ENCODE data around the gene NFIX. TPM values are rescaled to one million over a fixed set of nuclear protein-coding genes. Genes with fewer than 3 reads are reported as not detected.
A peak's percentile ranks its signal among the peaks of the same experiment; 100 is the strongest.

NFIX gene
- total and polyA plus RNA-seq, 2 donors (not counting 3 experiments of a cell fraction or from before 2014, with no cell fraction given) = 9.8 to 37.7 TPM

DNA sequence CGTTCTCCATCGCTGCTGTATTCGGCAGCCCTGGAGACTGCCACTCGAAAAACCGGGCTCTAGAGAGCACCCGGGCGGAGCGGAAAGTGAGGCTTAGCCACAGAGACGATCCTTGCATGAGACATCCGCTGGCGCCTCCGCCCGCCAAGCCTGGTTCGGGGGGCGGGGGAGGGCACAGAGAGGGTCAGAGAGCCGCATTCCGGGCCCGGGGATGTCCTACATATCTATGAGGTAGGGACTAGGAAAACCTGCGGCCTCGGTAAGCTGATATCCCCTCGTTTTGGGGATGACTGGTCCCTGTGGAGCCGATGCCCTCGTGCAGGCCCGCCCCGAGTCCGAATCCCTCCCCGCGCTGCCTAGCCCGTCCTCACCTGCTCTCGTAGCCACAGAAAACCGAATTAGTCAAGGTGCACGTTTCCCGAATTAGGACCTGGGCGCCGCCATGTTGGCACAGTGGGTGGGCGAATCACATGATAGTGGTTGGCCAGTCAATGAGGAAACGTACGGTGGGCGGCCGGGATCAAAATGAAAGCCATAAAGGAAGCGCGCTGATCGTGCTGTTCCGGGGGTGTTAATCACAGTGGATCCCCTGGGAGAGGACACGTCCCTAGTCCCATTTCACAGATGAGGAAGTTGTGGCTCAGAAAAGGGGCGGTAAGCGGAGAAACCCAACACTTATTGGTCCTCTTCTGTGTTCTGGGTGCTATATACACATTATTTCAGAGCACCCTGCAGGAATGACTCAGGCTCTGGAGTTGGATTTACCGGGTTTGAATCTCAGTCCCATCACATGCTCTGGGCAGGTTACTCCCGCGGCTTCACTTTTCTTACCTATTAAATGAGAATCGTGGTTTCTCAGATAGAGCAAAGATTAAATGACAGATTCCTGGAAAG lies 121.3 kb downstream of the NFIX start, which contains the start of gene TRMT1:
Gene TRMT1 (minus strand): TSS at position 459 of the 894 bp plus-strand sequence. CDS start 341 bp downstream, at position 118.
- Histone ChIP-seq H3K27me3 (ENCODE audit: control insufficient read depth in 2 of 2, insufficient read depth in 2 of 2, low read length in 2 of 2) (no peaks in the 10 kb centered on the region), H3K4me2 (ENCODE audit: insufficient read depth, low read length) (peak within 1 kb of the TSS; percentile 90), H2AFZ (ENCODE audit: low read depth, low read length) (peak within 1 kb of the TSS; percentile 48), H3K36me3 (ENCODE audit: control insufficient read depth in 2 of 2, extremely low read depth in 1 of 2, insufficient read depth in 2 of 2, low read length in 2 of 2) (peaks cover 0 to 7% of the 10 kb centered on the region in 2 experiments), H3K9ac (replicated peaks; ENCODE audit: extremely low read depth, insufficient read depth, low read length) (peak within 1 kb of the TSS; percentile 80), H3K27ac (ENCODE audit: insufficient read depth, low read depth, low read length) (peak within 1 kb of the TSS; percentile 60), H3K4me3 (replicated peaks in 1 of 3; ENCODE audit: insufficient read depth in 1 of 3, low read depth in 1 of 3, low read length in 3 of 3) (peak within 1 kb of the TSS; percentile 64 to 82 (median 78)), H3K9me1 (replicated peaks; ENCODE audit: control insufficient read depth, extremely low read depth, insufficient read depth, low read length) (no peaks in the 10 kb centered on the region), H3K79me2 (ENCODE audit: control insufficient read depth, insufficient read depth, low read length) (peaks cover 48% of the 10 kb centered on the region), H3K4me1 (ENCODE audit: control insufficient read depth, extremely low read depth, insufficient read depth, low read length) (peaks cover 13% of the 10 kb centered on the region), H4K20me1 (replicated peaks; ENCODE audit: control insufficient read depth, extremely low read depth, insufficient read depth, low read length) (no peaks in the 10 kb centered on the region), H3K9me3 (replicated peaks; ENCODE audit: control insufficient read depth, insufficient read depth, low read length) (no peaks in the 10 kb centered on the region)
- ChIA-PET CTCF (interaction anchor here (1.4 to 4.3 kb wide), 5 partner anchors 12 to 146 kb away, joined by 4 to 24 read pairs (median 14); partner anchors contain the start of genes IER2 and STX10), POLR2A (no interaction called here)
- dilution Hi-C loops (cut with MboI; ENCODE audit: extremely low pct_ligation_motif_present, low sequenced_read_pairs) (no loop called here), intact Hi-C loops (cut with micrococcal nuclease) (loop anchor here (1.0 kb wide), 3 partner anchors 14 to 146 kb away; partner anchors contain the start of gene LYL1)
- TF ChIP-seq GATA2 (IDR thresholded peaks at IDR 0.05; ENCODE audit: insufficient read depth, insufficient read length, low read depth, low read length) (no peak), MYC (IDR thresholded peaks at IDR 0.05; ENCODE audit: low read depth, low read length) (peak; percentile 86), JUN (IDR thresholded peaks at IDR 0.05; ENCODE audit: borderline replicate concordance, insufficient read depth, insufficient read length, low read depth) (no peak), POLR2A (IDR thresholded peaks at IDR 0.05; ENCODE audit: low read depth, low read length) (peak; percentile 51), FOS (IDR thresholded peaks at IDR 0.05; ENCODE audit: borderline replicate concordance, insufficient read depth, low read length) (no peak), POLR2AphosphoS5 (IDR thresholded peaks at IDR 0.05; ENCODE audit: insufficient read depth, low read depth, low read length) (peak; percentile 41), EZH2 (IDR thresholded peaks at IDR 0.05; ENCODE audit: borderline replicate concordance, low read depth, low read length, severe bottlenecking) (no peak)
- TF ChIP-seq, protein P1, sequence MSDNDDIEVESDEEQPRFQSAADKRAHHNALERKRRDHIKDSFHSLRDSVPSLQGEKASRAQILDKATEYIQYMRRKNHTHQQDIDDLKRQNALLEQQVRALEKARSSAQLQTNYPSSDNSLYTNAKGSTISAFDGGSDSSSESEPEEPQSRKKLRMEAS (IDR thresholded peaks at IDR 0.05; ENCODE audit: insufficient read depth, insufficient read length) = peak; percentile 82
- TF ChIP-seq, protein P2, sequence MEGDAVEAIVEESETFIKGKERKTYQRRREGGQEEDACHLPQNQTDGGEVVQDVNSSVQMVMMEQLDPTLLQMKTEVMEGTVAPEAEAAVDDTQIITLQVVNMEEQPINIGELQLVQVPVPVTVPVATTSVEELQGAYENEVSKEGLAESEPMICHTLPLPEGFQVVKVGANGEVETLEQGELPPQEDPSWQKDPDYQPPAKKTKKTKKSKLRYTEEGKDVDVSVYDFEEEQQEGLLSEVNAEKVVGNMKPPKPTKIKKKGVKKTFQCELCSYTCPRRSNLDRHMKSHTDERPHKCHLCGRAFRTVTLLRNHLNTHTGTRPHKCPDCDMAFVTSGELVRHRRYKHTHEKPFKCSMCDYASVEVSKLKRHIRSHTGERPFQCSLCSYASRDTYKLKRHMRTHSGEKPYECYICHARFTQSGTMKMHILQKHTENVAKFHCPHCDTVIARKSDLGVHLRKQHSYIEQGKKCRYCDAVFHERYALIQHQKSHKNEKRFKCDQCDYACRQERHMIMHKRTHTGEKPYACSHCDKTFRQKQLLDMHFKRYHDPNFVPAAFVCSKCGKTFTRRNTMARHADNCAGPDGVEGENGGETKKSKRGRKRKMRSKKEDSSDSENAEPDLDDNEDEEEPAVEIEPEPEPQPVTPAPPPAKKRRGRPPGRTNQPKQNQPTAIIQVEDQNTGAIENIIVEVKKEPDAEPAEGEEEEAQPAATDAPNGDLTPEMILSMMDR (IDR thresholded peaks at IDR 0.05; ENCODE audit: extremely low read depth in 1 of 2, insufficient read depth in 1 of 2, low read depth in 1 of 2, low read length in 2 of 2) = no peak
- peak; percentile 91 for DNase-seq (ENCODE audit: low read depth, low spot score)
- peak; percentile 97 for FAIRE-seq
- TSS peak; percentile 64 for BruUV-seq (replicated peaks)

Data from endothelial cell of umbilical vein (primary cell).